ENCODE measurements around the gene PFKFB1. TPM values are rescaled to one million over a fixed set of nuclear protein-coding genes. Genes with fewer than 3 reads are reported as not detected.

The PFKFB1 gene
- total RNA-seq, 1 experiment from 2014 or later = 0.37 TPM

- Mint-ChIP-seq H3K27ac (ENCODE audit: low read depth, unreplicated experiment) (no peak overlapping the region), H3K27me3 (ENCODE audit: insufficient read depth, unreplicated experiment) (peaks cover 61% of the 10 kb centered on the region), H3K4me1 (ENCODE audit: insufficient read depth, unreplicated experiment) (no peaks in the 10 kb centered on the region), H3K36me3 (ENCODE audit: insufficient read depth, unreplicated experiment) (no peaks in the 10 kb centered on the region), H3K4me3 (ENCODE audit: unreplicated experiment) (no peak overlapping the region), H3K9me3 (ENCODE audit: unreplicated experiment) (no peaks in the 10 kb centered on the region)
- ChIA-PET POLR2A (no interaction called here), CTCF (interaction anchor here (0.6 kb wide), 1 partner anchor 261 kb away, joined by 4 read pairs; no protein-coding TSS in a partner anchor)
- DNase-seq (ENCODE audit: unreplicated experiment) = no peak
- intact Hi-C loops (cut with micrococcal nuclease) = no loop called here
- no TSS peak for BruUV-seq (replicated peaks)
- no peak for TF ChIP-seq CTCF (IDR thresholded peaks at IDR 0.05; ENCODE audit: unreplicated experiment)
Measured at GRCh38 chrX:54885740-54886139, 108.2 kb downstream of the PFKFB1 start.

Other genes starting within 250 kb of the PFKFB1 start
- gene ITIH6, start 195.9 kb downstream of the PFKFB1 start, total RNA-seq (2022) = not detected in 2 replicates
- 34.3 and 48.6 TPM in 2 replicates for gene MAGED2, start 186.4 kb downstream of the PFKFB1 start, total RNA-seq (2022)
- gene TRO, start 73.4 kb downstream of the PFKFB1 start, total RNA-seq (2022) = not detected in 2 replicates
- gene APEX2, start 6.2 kb upstream of the PFKFB1 start, total RNA-seq (2022) = 11.8 and 14.0 TPM in 2 replicates
- not detected in 2 replicates for gene ALAS2, start 36.8 kb upstream of the PFKFB1 start, total RNA-seq (2022)
- gene PAGE2B, start 80.8 kb upstream of the PFKFB1 start, total RNA-seq (2022) = not detected in 2 replicates
- gene PAGE2, start 94.8 kb upstream of the PFKFB1 start, total RNA-seq (2022) = not detected in 2 replicates
- not detected in 2 replicates for gene PAGE5, start 226.2 kb upstream of the PFKFB1 start, total RNA-seq (2022)